Natural killer cell (primary cell): ENCODE data around the gene TMF1. TPM values are rescaled to one million over a fixed set of nuclear protein-coding genes. Genes with fewer than 3 reads are reported as not detected.

Experiments
- ATAC-seq, 3 donors: fragments of 150-1000 bp in 2 of 3; fragments of 200-7000 bp in 1 of 3; cut with Tn5 transposase; 1 replicate in 1 of 3; 2 replicates in 2 of 3; pipeline ENCODE4 v1.10.0; 2021; ENCODE audit warnings: mild to moderate bottlenecking in 2 of 3, moderate library complexity in 2 of 3
- DNase-seq, 2 donors: peaks; one replicate each; pipeline versions ENCODE4 v3.0.0 to v3.0.0-alpha.2; 2013 to 2021; ENCODE audit warnings: mixed read lengths in 1 of 2
- H3K27ac ChIP-seq: one replicate; pipeline ENCODE4 v1.5.1; 2013; ENCODE audit warnings: mild to moderate bottlenecking, low read length
- H3K27me3 ChIP-seq: one replicate; pipeline ENCODE4 v1.6.1; 2013; ENCODE audit warnings: low read length; ENCODE audit not compliant: control insufficient read depth, insufficient read depth
- H3K36me3 ChIP-seq: one replicate; pipeline ENCODE4 v1.6.1; 2013; ENCODE audit warnings: low read length; ENCODE audit not compliant: control insufficient read depth, insufficient read depth
- H3K4me1 ChIP-seq: one replicate; pipeline ENCODE4 v1.6.1; 2013; ENCODE audit warnings: low read length; ENCODE audit not compliant: control insufficient read depth, insufficient read depth
- H3K4me3 ChIP-seq: one replicate; pipeline ENCODE4 v1.5.1; 2013; ENCODE audit warnings: low read length
- H3K9me3 ChIP-seq: one replicate; pipeline ENCODE4 v1.6.1; 2013; ENCODE audit warnings: low read length; ENCODE audit not compliant: control insufficient read depth, insufficient read depth
- H3K27ac Mint-ChIP-seq, 2 donors: one replicate each; pipeline ENCODE4 v1.8.0; 2022; ENCODE audit warnings: mild to moderate bottlenecking in 2 of 2, mixed read lengths in 2 of 2, moderate library complexity in 1 of 2
- H3K27me3 Mint-ChIP-seq, 2 donors: one replicate each; pipeline ENCODE4 v1.8.0; 2022; ENCODE audit warnings: low read depth in 2 of 2, mixed read lengths in 2 of 2
- H3K36me3 Mint-ChIP-seq: one replicate; pipeline ENCODE4 v1.8.0; 2022; ENCODE audit warnings: mixed read lengths
- H3K4me1 Mint-ChIP-seq, 2 donors: one replicate each; pipeline ENCODE4 v1.8.0; 2022; ENCODE audit warnings: mixed read lengths in 2 of 2
- H3K4me3 Mint-ChIP-seq: one replicate; pipeline ENCODE4 v1.8.0; 2022; ENCODE audit warnings: mild to moderate bottlenecking, moderate library complexity, mixed read lengths
- H3K9me3 Mint-ChIP-seq, 2 donors: one replicate each; pipeline ENCODE4 v1.8.0; 2022; ENCODE audit warnings: mixed read lengths in 2 of 2
- CTCF ChIP-seq: fragments of 200-600 bp; IDR thresholded peaks from one replicate; pipeline ENCODE4 v1.8.0; 2022; ENCODE audit warnings: antibody characterized with exemption
- WGBS: methylation state at CpG from one replicate; pipeline ENCODE4 v1.1.7; 2013; ENCODE audit warnings: missing lambda C conversion rate; ENCODE audit not compliant: insufficient coverage; 5-methylcytosine and 5-hydroxymethylcytosine counted together
- intact Hi-C: fragments of 100-400 bp; cut with micrococcal nuclease; formaldehyde crosslinking; loops from one replicate; pipeline ENCODE4 v1.14.2; 2022
- total RNA-seq, 4 donors: library from RNA; stranded (reverse); fragments of 120-200 nt in 1 of 4; gene quantifications; one replicate each; pipeline versions ENCODE4 v1.2.3 to v1.2.4, GENCODE V29; 2013 to 2022

TMF1 gene
- total RNA-seq, 3 donors from 2014 or later (not counting 1 experiment from before 2014, with no cell fraction given) = 76.9 to 110 (median 85.5) TPM

DNA sequence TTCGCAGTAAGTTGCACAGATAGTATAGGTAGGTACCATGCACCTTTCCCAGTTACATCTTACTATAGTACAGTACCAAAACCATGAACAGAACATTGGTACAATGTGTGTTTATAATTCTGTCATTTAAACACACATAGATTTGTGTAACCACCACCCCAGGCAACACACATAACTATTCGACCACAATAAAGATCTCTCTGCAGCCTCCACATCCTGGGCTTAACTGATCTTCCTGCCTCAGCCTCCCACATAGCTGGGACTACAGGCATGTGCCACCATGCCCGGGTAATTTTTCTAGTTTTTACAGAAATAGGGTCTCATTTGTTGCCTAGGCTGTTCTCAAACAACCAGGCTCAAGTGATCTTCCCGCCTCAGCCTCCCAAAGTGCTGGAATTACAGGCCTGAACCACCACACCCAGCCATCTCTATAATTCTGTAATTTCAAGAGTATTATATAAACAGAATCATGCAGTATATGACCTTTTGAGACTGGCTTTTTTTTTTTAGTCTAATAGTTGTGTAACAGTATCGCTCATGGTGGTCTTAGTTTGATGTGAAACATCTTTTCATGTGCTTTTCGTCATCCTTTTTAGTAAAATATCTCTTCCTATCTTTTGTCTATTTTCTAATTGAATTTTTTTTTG, 13.3 kb upstream of the TMF1 start:
- peaks cover 42% of the 10 kb centered on the region for H3K36me3 ChIP-seq
- Mint-ChIP-seq H3K9me3 (no peaks in the 10 kb centered on the region), H3K36me3 (peaks cover 13% of the 10 kb centered on the region), H3K27ac (peak overlapping the region; percentile 24 to 29), H3K27me3 (no peaks in the 10 kb centered on the region), H3K4me3 (no peak overlapping the region), H3K4me1 (peaks cover 10 to 16% of the 10 kb centered on the region in 2 donors)
- H3K4me1 ChIP-seq = no peaks in the 10 kb centered on the region
- no peak overlapping the region for H3K4me3 ChIP-seq
- intact Hi-C loops = no loop called here
- DNase-seq (peak in 1 of 2 donors; percentile 54), ATAC-seq (peak in 1 of 3 donors; percentile 3)
- no peaks in the 10 kb centered on the region for H3K27me3 ChIP-seq
- H3K27ac ChIP-seq = no peak overlapping the region
- 67% methylated on average over 3 of the region's 6 CpGs for WGBS
- no peaks in the 10 kb centered on the region for H3K9me3 ChIP-seq
- no peak for TF ChIP-seq CTCF

- Mint-ChIP-seq H3K4me3 (no peak overlapping the region), H3K9me3 (no peaks in the 10 kb centered on the region), H3K27me3 (no peaks in the 10 kb centered on the region), H3K36me3 (peaks cover 25% of the 10 kb centered on the region), H3K27ac (peak overlapping the region; percentile 46 to 74), H3K4me1 (peaks cover 21 to 30% of the 10 kb centered on the region in 2 donors)
- TF ChIP-seq CTCF = no peak
- Histone ChIP-seq H3K4me3 (no peak overlapping the region), H3K9me3 (no peaks in the 10 kb centered on the region), H3K4me1 (peaks cover 8% of the 10 kb centered on the region), H3K27me3 (no peaks in the 10 kb centered on the region), H3K27ac (no peak overlapping the region), H3K36me3 (peaks cover 46% of the 10 kb centered on the region)
- intact Hi-C loops = no loop called here
- DNase-seq = no peak
- 17% methylated on average over 2 of the region's 2 CpGs for WGBS
- ATAC-seq = no peak
Observed at GRCh38 chr3:69063636-69064035, 11.5 kb upstream of the TMF1 start.

- H3K27ac ChIP-seq = peak overlapping the region; percentile 87
- peaks cover 16% of the 10 kb centered on the region for H3K4me1 ChIP-seq
- H3K27me3 Mint-ChIP-seq = no peaks in the 10 kb centered on the region
- H3K27me3 ChIP-seq = no peaks in the 10 kb centered on the region
- ATAC-seq (no peak), DNase-seq (no peak)
- peaks cover 54% of the 10 kb centered on the region for H3K36me3 ChIP-seq
- no peak overlapping the region for H3K4me3 ChIP-seq
- H3K27ac Mint-ChIP-seq = peak overlapping the region; percentile 90
- peaks cover 33% of the 10 kb centered on the region for H3K36me3 Mint-ChIP-seq
- H3K9me3 ChIP-seq = no peaks in the 10 kb centered on the region
- H3K9me3 Mint-ChIP-seq = no peaks in the 10 kb centered on the region
- peaks cover 28 to 29% of the 10 kb centered on the region in 2 donors for H3K4me1 Mint-ChIP-seq
- intact Hi-C loops = no loop called here
- no peak overlapping the region for H3K4me3 Mint-ChIP-seq
- no peak for TF ChIP-seq CTCF
Observed at GRCh38 chr3:69059688-69060087, 7.6 kb upstream of the TMF1 start.

DNA sequence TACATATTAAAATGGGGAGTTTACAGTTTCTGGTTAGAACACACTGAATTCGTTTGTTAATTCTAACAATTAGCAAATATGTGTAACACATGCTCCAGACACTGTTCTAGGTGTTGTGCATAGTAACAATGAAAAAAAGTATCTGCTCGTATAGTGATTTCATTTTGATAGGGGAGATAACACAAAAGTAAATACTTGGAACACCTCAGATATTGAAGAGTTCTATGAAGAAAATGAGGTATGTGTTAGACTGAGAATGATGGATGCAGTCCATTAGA, 6.8 kb upstream of the TMF1 start:
- no peak overlapping the region for H3K4me3 ChIP-seq
- peak overlapping the region; percentile 90 for H3K27ac Mint-ChIP-seq
- no peaks in the 10 kb centered on the region for H3K27me3 ChIP-seq
- H3K9me3 Mint-ChIP-seq = no peaks in the 10 kb centered on the region
- H3K27ac ChIP-seq = peak overlapping the region; percentile 87
- H3K36me3 ChIP-seq = peaks cover 57% of the 10 kb centered on the region
- H3K4me3 Mint-ChIP-seq = peak overlapping the region; percentile 11
- intact Hi-C loops = no loop called here
- TF ChIP-seq CTCF = no peak
- DNase-seq (no peak), ATAC-seq (peak; percentile 43 to 57 (median 55))
- H3K36me3 Mint-ChIP-seq = peaks cover 33% of the 10 kb centered on the region
- peaks cover 22 to 24% of the 10 kb centered on the region in 2 donors for H3K4me1 Mint-ChIP-seq
- no peaks in the 10 kb centered on the region for H3K27me3 Mint-ChIP-seq
- no peaks in the 10 kb centered on the region for H3K9me3 ChIP-seq
- H3K4me1 ChIP-seq = peaks cover 16% of the 10 kb centered on the region
- WGBS = 46% methylated on average over 2 of the region's 2 CpGs
